GM12873 (cell line): Measurements from ENCODE around the gene CLEC2L.

Source experiments
- CTCF ChIP-seq: IDR thresholded peaks from 2 replicates; pipeline ENCODE4 v1.5.1; 2012; ENCODE audit warnings: low read depth, mild to moderate bottlenecking, moderate library complexity, low read length, control low read depth; ENCODE audit not compliant: insufficient read depth; ENCODE audit errors: missing control alignments

Gene CLEC2L

GRCh38 chr7:139582671-139583155 lies 59.2 kb downstream of the CLEC2L start:
- TF ChIP-seq CTCF: no peak

GRCh38 chr7:139583826-139584553 lies 60.5 kb downstream of the CLEC2L start:
- no peak for TF ChIP-seq CTCF

GRCh38 chr7:139585042-139585441 lies 61.6 kb downstream of the CLEC2L start:
- TF ChIP-seq CTCF: no peak

- no peak for TF ChIP-seq CTCF
Measured at GRCh38 chr7:139586286-139586685, 62.8 kb downstream of the CLEC2L start.

GRCh38 chr7:139587535-139587934 lies 64.0 kb downstream of the CLEC2L start:
- no peak for TF ChIP-seq CTCF

- TF ChIP-seq CTCF: no peak
Measured at GRCh38 chr7:139588632-139589031, 65.1 kb downstream of the CLEC2L start.

- no peak for TF ChIP-seq CTCF
Measured at GRCh38 chr7:139589474-139589873, 66.0 kb downstream of the CLEC2L start.
